HepG2 (cell line): ENCODE data around the gene PRR12. TPM values are rescaled to one million over a fixed set of nuclear protein-coding genes. Genes with fewer than 3 reads are reported as not detected.

ENCODE experiments used
- ATRX ChIP-seq: sonication (generic); formaldehyde crosslinking; IDR thresholded peaks from 2 replicates; pipeline ENCODE4 v1.4.0; 2020; ENCODE audit warnings: missing genetic modification reagents, borderline replicate concordance
- GABPA ChIP-seq, 2 experiments: IDR thresholded peaks; 2 replicates each; pipeline ENCODE4 v1.6.1; 2011 to 2016; ENCODE audit warnings: low read depth in 2 of 2, low read length in 1 of 2, missing biosample characterization in 1 of 2, missing genetic modification characterization in 1 of 2
- GABPB1 ChIP-seq: IDR thresholded peaks from 2 replicates; pipeline ENCODE4 v1.6.1; 2016; ENCODE audit warnings: mild to moderate bottlenecking, missing genetic modification reagents, moderate library complexity, missing compliant biosample characterization
- HNF1B ChIP-seq: sonication (generic); formaldehyde crosslinking; IDR thresholded peaks from 2 replicates; pipeline ENCODE4 v1.5.1; 2020; ENCODE audit warnings: mild to moderate bottlenecking, moderate library complexity, missing genetic modification reagents
- HOXA5 ChIP-seq: sonication (generic); formaldehyde crosslinking; IDR thresholded peaks from 2 replicates; pipeline ENCODE4 v1.4.0; 2020; ENCODE audit warnings: missing genetic modification reagents
- IRX3 ChIP-seq: sonication (generic); formaldehyde crosslinking; IDR thresholded peaks from 2 replicates; pipeline ENCODE4 v1.8.1; 2023; ENCODE audit warnings: mild to moderate bottlenecking, low read depth, missing genetic modification reagents, borderline replicate concordance
- MLXIP ChIP-seq: sonication (generic); formaldehyde crosslinking; IDR thresholded peaks from 2 replicates; pipeline ENCODE4 v1.9.0; 2021; ENCODE audit warnings: missing genetic modification reagents, borderline replicate concordance
- MXD4 ChIP-seq: IDR thresholded peaks from 2 replicates; pipeline ENCODE4 v1.6.1; 2016; ENCODE audit warnings: mild to moderate bottlenecking, missing biosample characterization, missing genetic modification reagents
- TBL1XR1 ChIP-seq: fragments of 150-350 bp; IDR thresholded peaks from 2 replicates; pipeline ENCODE4 v1.6.1; 2014; ENCODE audit warnings: borderline replicate concordance, low read length; ENCODE audit not compliant: partially characterized antibody
- TMF1 ChIP-seq: sonication (generic); formaldehyde crosslinking; IDR thresholded peaks from 2 replicates; pipeline ENCODE4 v1.8.1; 2022; ENCODE audit warnings: low read depth, missing genetic modification reagents
- ZBTB44 ChIP-seq: sonication (generic); formaldehyde crosslinking; IDR thresholded peaks from 2 replicates; pipeline ENCODE4 v1.4.0; 2020; ENCODE audit warnings: missing genetic modification reagents
- ZFYVE20 ChIP-seq: sonication (generic); formaldehyde crosslinking; IDR thresholded peaks from 2 replicates; pipeline ENCODE4 v1.8.0; 2023; ENCODE audit warnings: low read depth, mild to moderate bottlenecking, moderate library complexity, missing genetic modification reagents, borderline replicate concordance
- ZNF281 ChIP-seq: sonication (generic); formaldehyde crosslinking; IDR thresholded peaks from 2 replicates; pipeline ENCODE4 v1.4.0; 2020; ENCODE audit warnings: missing genetic modification reagents, borderline replicate concordance
- ZNF354B ChIP-seq: sonication (generic); formaldehyde crosslinking; IDR thresholded peaks from 2 replicates; pipeline ENCODE4 v1.8.0; 2022; ENCODE audit warnings: mild to moderate bottlenecking, missing genetic modification reagents
- ZNF556 ChIP-seq: sonication (generic); formaldehyde crosslinking; IDR thresholded peaks from 2 replicates; pipeline ENCODE4 v1.4.0; 2020; ENCODE audit warnings: mild to moderate bottlenecking, missing genetic modification reagents, borderline replicate concordance
- ZNF614 ChIP-seq: IDR thresholded peaks from 2 replicates; pipeline ENCODE4 v1.6.1; 2018; ENCODE audit warnings: missing biosample characterization, missing genetic modification reagents, inconsistent platforms, borderline replicate concordance
- ZNF709 ChIP-seq: sonication (generic); formaldehyde crosslinking; IDR thresholded peaks from 2 replicates; pipeline ENCODE4 v1.5.0; 2020; ENCODE audit warnings: mild to moderate bottlenecking, missing genetic modification reagents
- polyA plus RNA-seq, 8 experiments: library from polyadenylated mRNA; depleted of rRNA in 3 of 8; stranded (reverse) in 7 of 8; unstranded in 1 of 8; fragments of >200 nt; fragmentation: Illumina TruSeq in 4 of 8; extraction: Trizol in 4 of 8; gene quantifications; 2 replicates each; pipeline versions ENCODE4 v1.2.1 to v1.2.3, GENCODE V29; 2011 to 2016; ENCODE audit warnings: low read depth in 4 of 8, missing spikeins in 1 of 8, mixed read lengths in 1 of 8; ENCODE audit not compliant: insufficient read depth in 1 of 8
- total RNA-seq, 5 experiments: library from RNA; depleted of rRNA; stranded (reverse); fragments of >200 nt; fragmentation: Illumina TruSeq; extraction: Trizol; gene quantifications; 2 replicates each; pipeline ENCODE4 v1.2.3, GENCODE V29; 2016; ENCODE audit warnings: low read depth in 1 of 5

PRR12 gene
- total and polyA plus RNA-seq, 2 of the 13 experiments (the other 11 are each of a cell fraction or from before 2014, with no cell fraction given): 0.62 to 1.5 TPM

- TF ChIP-seq ZFYVE20 (no peak), MXD4 (CRISPR knock-in tag) (no peak), ZNF614 (peak; percentile 57; the same call in 1 of the 2 replicates), GABPB1 (CRISPR knock-in tag) (peak; percentile 99), MLXIP (CRISPR knock-in tag) (no peak), ATRX (no peak), ZBTB44 (no peak), TMF1 (CRISPR knock-in tag) (no peak; the same call in 1 of the 2 replicates), IRX3 (no peak), ZNF281 (CRISPR knock-in tag) (peak; percentile 58; the same call in 1 of the 2 replicates), ZNF354B (no peak), ZNF556 (CRISPR knock-in tag) (peak; percentile 83; the same call in 1 of the 2 replicates), GABPA (IDR thresholded peaks at IDR 0.05; ENCODE audit: low read depth, low read length) (peak; percentile 100), GABPA (CRISPR knock-in tag; IDR thresholded peaks at IDR 0.05; ENCODE audit: low read depth) (peak; percentile 100), TBL1XR1 (peak; percentile 44), HOXA5 (CRISPR knock-in tag) (peak; percentile 82; the same call in 1 of the 2 replicates), ZNF709 (no peak), HNF1B (peak; percentile 97)
These were observed 10.5 kb upstream of the PRR12 start, which contains the start of gene NOSIP (continued) for GRCh38 chr19:49580264-49581006.
